Stimulated activated naive CD8-positive, alpha-beta T cell treated with anti-CD3 and anti-CD28 coated beads, Interleukin-15, Interleukin-2, amounts not matched to agents 100 U/mL and 50 U/mL, for 24 hours (primary cell): Measurements from ENCODE around the gene FLNA.
"Not testable (repeated sequence)": the region's sequence is repeated elsewhere in the genome, so short reads cannot be mapped to it uniquely, and the experiment has no call there.

Source experiments
- ATAC-seq: fragments of 150-1000 bp; cut with Tn5 transposase; one replicate; pipeline ENCODE4 v1.10.0; 2021
- DNase-seq: peaks from one replicate; pipeline ENCODE4 v3.0.0; 2021

Gene FLNA

GRCh38 chrX:154398668-154399526 is 24.5 kb upstream of the FLNA start:
- DNase-seq (peak; percentile 79), ATAC-seq (peak; percentile 5)

- DNase-seq, result peak; percentile 87
- ATAC-seq, result peak; percentile 85
Measured at GRCh38 chrX:154397888-154398667, 23.6 kb upstream of the FLNA start, which contains the start of gene RPL10. Gene RPL10, plus strand, starts transcription at chrX:154398377. Its CDS starts 143 bp downstream, at chrX:154398520.

GRCh38 chrX:154396973-154397887 is 22.8 kb upstream of the FLNA start:
- ATAC-seq (peak; percentile 60), DNase-seq (peak; percentile 75)

DNA sequence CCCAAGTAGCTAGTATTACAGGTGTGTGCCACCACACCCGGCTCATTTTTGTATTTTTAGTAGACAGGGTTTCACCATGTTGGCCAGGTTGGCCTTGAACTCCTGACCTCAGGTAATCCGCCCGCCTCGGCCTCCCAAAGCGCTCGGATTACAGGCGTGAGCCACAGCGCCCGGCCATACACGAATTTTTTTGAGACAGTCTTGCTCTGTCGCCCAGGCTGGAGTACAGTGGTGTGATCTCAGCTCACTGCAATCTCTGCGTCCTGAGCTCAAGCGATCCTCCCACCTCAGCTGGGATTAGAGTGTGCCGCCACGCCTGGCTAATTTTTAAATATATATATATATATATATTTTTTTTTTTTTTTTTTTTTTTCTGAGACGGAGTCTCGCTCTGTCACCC is 21.9 kb upstream of the FLNA start:
- ATAC-seq, DNase-seq: not testable (repeated sequence)

DNA sequence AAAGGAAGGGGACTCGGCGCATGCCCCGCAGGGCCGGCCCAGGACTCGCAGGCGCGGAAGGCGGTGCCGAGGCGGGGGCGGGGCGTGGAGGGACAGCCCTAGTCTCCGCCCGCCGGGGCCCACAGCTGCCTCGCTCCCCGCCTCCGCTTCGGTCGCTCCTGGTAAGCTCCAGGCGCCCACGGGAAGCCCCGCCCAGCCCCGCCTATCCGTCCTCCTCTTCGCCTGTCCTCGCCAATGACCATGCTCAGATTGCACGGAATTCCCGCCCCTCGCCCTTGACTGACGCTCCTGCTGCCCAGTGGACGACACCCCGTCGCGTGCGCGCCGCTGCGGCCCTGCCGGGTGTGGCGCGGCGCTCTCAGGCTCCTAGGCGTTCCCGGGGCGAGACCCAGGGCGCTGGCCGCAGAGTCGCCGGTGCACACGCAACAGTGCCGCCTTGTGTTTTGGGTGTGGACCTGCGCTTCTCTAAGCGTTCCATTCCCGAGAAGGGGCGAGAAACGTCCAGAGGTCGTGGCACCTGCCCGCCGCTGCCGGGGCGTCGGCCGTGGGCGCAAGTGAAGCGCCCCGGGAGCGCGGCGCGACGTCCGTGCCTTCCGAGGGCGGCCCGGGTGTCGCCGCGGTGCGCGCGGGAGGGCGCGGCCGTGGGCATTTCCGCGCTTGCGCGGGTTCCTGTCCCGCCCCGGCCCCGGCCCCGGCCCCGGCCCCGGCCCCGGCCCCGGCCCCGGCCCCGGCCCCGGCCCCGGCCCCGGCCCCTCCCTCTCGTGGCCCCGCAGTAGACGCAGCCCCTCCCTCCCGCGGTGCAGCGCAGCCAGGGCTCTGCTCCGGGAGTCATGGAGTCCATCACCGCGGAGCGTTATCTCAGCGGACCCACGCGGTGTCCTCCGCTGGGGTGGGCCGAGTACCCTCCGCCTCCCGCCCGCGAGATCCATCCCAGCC is 15.6 kb upstream of the FLNA start:
- DNase-seq, result not testable (repeated sequence)
- ATAC-seq, result peak; percentile 73

- peak; percentile 14 for ATAC-seq
Measured at GRCh38 chrX:154388649-154389048, 14.2 kb upstream of the FLNA start.

DNA sequence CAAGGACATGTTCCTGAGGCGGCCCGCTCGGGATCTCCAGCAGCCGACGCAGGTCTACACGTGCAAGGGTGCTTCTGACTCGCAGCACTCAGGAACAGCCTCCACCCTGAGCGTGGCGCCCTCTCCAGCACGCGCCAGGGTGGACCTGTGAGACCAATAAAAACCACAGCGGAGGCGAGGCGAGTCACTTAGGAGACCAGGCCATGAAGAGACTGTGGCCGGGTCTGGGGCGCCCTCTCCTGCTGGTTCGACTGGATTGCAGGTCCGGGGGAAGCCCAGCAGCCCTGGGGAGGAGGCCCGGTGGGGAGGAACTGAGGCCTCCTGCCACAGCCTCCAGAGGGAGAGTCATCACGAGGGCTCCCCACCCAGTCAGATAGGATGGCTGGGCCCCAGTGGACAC is 13.7 kb upstream of the FLNA start:
- DNase-seq, result not testable (repeated sequence)
- peak; percentile 41 for ATAC-seq

More at GRCh38 chrX:154388649-154389048, 14.2 kb upstream of the FLNA start:
- not testable (repeated sequence) for DNase-seq

GRCh38 chrX:154384284-154384892 is 10.0 kb upstream of the FLNA start:
- no peak for DNase-seq
- ATAC-seq, result no peak

GRCh38 chrX:154383359-154384283 is 9.2 kb upstream of the FLNA start:
- no peak for ATAC-seq
- no peak for DNase-seq

- no peak for ATAC-seq
- no peak for DNase-seq
Measured at GRCh38 chrX:154382483-154383069, 8.1 kb upstream of the FLNA start.

DNA sequence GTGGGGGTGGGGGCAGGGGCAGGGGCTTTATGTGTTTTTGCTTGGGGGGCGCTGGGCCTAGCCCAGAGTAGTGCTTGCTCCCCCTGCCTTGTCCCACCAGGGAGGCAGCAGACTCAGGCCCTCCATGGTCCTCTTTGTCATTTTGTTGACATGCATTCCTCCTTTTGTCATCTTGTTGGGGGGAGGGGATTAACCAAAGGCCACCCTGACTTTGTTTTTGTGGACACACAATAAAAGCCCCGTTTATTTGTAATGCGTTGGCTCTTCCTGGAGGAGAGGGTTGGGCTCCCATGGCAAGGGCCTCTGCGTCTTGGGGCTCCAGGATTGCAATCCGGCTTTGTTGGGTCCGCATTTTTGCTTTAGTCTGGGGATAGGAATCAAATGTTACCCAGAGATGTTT is 6.8 kb upstream of the FLNA start:
- DNase-seq (no peak), ATAC-seq (no peak)

- DNase-seq (no peak), ATAC-seq (no peak)
Measured at GRCh38 chrX:154380787-154381186, 6.4 kb upstream of the FLNA start.

DNA sequence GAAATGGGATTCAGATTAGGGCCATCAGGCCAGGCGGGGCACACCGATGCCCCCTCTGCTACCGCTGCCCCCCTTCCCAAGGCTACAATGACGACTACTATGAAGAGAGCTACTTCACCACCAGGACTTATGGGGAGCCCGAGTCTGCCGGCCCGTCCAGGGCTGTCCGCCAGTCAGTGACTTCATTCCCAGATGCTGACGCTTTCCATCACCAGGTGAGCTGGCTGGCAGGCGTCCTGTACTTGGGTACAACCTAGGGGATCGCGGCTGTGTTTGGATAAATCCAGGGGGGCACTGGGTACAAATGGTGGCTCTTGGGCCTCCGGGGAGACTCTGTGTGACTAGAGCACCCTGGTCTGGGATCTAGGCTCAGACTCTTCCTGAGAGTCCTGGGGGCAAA is 5.7 kb upstream of the FLNA start:
- DNase-seq (no peak), ATAC-seq (no peak)

DNA sequence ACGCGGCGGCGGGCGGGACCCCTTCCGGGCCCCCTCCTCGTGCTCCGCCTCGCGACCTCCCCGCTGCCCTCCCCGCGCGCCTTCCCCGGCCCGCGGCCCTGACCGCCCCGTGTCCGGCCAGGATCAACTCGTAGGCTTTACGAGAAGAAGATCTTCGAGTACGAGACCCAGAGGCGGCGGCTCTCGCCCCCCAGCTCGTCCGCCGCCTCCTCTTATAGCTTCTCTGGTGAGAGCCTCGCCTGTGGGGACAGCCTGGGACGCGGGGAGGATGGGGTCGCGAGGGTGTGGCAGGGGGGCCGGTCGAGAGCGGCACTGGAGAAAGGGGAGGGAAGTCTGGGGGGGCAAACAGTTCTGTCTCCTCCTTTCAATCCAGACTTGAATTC is 5.1 kb upstream of the FLNA start:
- DNase-seq, result no peak
- ATAC-seq, result no peak

DNA sequence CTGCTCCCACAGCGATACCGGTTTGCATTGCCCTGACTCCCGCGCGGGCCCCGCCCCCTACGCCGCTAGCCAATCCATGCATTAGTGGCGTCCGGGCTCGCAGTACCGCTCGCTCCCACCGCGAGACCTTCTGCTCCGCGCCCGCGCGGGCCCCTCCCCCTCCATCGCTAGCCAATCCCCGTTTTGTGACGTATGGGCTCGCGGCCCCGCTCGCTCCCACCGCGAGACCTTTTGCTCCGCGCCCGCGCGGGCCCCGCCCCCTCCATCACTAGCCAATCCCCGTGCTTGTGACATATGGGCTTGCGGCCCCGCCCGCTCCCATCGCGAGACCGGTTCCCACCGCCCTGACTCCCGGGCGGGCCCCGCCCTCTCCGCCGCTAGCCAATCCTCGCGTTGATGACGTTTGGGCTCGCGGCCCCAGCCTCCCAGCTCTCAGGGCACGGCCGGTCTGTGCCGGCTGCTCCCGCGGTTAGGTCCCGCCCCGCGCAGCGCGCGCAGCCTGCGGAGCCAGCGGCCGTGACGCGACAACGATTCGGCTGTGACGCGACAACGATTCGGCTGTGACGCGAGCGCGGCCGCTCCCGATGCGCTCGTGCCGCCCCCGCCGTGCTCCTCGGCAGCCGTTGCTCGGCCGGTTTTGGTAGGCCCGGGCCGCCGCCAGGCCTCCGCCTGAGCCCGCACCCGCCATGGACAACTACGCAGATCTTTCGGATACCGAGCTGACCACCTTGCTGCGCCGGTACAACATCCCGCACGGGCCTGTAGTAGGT is 4.5 kb upstream of the FLNA start, which contains the start of gene EMD:
Gene EMD (plus strand): TSS at position 497 of the 770 bp plus-strand sequence. CDS start 190 bp downstream, at position 687.
- peak; percentile 89 for ATAC-seq
- peak; percentile 94 for DNase-seq

DNA sequence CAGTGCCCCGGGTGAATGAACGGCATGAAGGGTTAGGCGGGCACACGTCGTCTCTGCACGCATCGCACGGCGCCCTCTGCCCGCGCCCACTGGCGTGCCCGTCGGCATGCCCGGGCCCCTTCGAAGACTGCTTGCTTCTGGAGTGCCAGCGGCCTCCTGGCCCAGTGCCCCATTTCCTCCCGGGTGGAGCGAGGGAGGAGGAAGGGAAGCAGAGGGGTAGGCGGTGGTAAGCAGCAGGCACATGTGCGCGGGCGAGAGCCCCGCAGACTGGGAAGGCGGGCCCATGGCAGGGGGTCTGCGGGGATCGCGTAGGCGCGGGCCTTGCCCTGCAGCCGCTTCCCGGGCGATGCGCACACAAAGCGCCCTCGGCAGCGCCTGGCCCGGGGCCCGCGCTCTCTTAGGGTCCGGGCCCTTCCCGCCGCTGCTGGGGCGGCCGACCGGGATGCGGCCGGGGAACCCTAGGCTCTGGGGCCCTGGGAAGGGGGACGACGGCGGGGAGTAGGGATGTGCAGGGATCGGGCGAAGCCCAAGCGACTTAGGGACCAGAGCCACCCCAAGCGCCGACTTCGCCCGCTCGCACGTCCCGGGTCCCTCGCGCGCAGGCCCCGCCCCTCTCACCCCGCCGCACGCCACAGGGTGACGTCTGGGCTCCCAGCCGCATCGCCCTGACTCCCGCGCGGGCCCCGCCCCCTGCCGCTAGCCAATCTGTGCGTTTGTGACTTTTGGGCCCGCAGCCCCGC is 3.8 kb upstream of the FLNA start:
- ATAC-seq, result peak; percentile 1
- DNase-seq, result peak; percentile 93

DNA sequence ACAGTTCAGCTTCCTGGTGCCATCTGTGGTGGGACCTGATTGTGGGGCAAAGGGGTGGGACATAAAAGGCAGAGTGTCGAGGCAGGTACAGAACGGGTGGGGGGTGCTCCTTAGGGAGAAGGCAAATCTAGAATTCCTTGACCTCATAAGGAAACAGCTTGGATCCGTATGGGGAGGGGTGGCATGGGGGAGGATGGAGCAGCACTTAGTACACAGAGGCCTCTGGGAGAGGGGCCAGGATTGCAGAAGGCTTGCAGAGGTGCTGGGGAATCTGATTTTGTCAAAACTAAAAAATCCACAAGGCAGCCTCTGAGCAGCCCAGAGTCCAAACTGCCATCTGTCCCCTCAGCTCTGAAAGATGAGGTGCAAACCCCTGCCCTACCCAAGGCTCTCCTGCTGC is 2.3 kb upstream of the FLNA start:
- ATAC-seq (no peak), DNase-seq (no peak)
